ENCODE data around the gene GLIS1. TPM values are rescaled to one million over a fixed set of nuclear protein-coding genes. Genes with fewer than 3 reads are reported as not detected.

GLIS1 gene
- polyA plus RNA-seq, 1 experiment, result 1.9 TPM

DNA sequence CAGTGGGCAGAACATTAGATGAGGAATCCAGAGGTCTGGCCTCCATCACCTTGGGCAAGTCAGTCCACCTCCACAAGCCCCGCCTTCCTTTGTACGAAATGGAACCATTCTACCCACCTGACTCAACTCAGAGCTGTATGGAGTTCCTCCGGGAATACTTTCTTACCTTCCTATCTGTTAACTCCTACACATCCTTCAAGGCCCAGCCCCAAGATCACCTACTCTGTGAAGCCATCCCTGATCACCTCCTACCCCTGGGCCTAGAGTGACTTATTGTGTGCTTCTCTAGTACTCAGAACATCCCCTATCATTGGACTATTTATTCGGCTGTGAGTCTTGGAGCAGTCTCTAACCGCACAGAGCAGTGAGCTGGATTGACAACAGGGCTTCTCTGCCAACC lies 66.7 kb downstream of the GLIS1 start:
- no peak for DNase-seq (ENCODE audit: low read depth)
- TF ChIP-seq, protein P1, sequence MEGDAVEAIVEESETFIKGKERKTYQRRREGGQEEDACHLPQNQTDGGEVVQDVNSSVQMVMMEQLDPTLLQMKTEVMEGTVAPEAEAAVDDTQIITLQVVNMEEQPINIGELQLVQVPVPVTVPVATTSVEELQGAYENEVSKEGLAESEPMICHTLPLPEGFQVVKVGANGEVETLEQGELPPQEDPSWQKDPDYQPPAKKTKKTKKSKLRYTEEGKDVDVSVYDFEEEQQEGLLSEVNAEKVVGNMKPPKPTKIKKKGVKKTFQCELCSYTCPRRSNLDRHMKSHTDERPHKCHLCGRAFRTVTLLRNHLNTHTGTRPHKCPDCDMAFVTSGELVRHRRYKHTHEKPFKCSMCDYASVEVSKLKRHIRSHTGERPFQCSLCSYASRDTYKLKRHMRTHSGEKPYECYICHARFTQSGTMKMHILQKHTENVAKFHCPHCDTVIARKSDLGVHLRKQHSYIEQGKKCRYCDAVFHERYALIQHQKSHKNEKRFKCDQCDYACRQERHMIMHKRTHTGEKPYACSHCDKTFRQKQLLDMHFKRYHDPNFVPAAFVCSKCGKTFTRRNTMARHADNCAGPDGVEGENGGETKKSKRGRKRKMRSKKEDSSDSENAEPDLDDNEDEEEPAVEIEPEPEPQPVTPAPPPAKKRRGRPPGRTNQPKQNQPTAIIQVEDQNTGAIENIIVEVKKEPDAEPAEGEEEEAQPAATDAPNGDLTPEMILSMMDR (IDR thresholded peaks at IDR 0.05; ENCODE audit: insufficient read depth, low read depth, low read length), result no peak
- Histone ChIP-seq H3K27me3 (ENCODE audit: control insufficient read depth, insufficient read depth, low read length) (no peaks in the 10 kb centered on the region; the same call in 1 of the 2 replicates), H3K36me3 (ENCODE audit: control insufficient read depth, insufficient read depth, low read length) (no peaks in the 10 kb centered on the region), H3K4me3 (ENCODE audit: low read depth, low read length) (no peak overlapping the region)
- CTCF ChIA-PET, result interaction anchor here (0.9 to 1.6 kb wide), 2 partner anchors 12 to 14 kb away, joined by 3 read pairs; no protein-coding TSS in a partner anchor
- POLR2A ChIA-PET, result no interaction called here

DNA sequence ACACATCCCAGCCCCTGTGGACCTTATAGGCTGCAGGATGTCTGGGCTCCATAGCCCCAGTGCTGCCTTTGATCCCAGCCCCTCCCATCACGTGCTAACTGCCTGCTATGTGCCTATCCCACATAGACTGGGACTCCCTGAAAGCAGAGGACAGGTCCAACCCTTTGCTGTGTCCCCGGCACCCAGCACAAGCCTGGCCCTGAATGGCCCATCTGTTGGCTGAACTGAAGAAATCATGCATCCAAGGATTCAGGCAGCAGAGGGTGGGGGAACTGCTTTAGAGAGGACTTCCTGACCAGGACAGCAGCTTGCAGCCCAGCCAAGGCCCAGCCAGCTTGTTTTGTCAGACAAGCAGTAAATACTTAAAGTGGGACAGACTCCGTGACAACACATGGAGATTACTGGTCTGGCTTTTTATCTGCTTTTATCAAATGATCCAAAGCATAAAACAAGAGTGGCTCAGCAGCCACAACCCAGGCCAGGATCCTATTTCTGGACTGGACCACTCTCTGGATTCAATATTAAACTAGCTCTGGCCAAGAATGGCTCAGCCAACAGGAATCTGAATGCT lies 69.3 kb downstream of the GLIS1 start:
- no peaks in the 10 kb centered on the region for H3K36me3 ChIP-seq (ENCODE audit: control insufficient read depth, insufficient read depth, low read length)
- ChIA-PET CTCF (interaction anchor here (1.2 to 1.7 kb wide), 2 partner anchors 13 to 26 kb away, joined by 3 to 4 read pairs; no protein-coding TSS in a partner anchor), POLR2A (no interaction called here)
- TF ChIP-seq, protein P1 (IDR thresholded peaks at IDR 0.05; ENCODE audit: insufficient read depth, low read depth, low read length), result no peak
- no peaks in the 10 kb centered on the region; the same call in 1 of the 2 replicates for H3K27me3 ChIP-seq (ENCODE audit: control insufficient read depth, insufficient read depth, low read length)
- DNase-seq (ENCODE audit: low read depth), result no peak
- H3K4me3 ChIP-seq (ENCODE audit: low read depth, low read length), result no peak overlapping the region

DNA sequence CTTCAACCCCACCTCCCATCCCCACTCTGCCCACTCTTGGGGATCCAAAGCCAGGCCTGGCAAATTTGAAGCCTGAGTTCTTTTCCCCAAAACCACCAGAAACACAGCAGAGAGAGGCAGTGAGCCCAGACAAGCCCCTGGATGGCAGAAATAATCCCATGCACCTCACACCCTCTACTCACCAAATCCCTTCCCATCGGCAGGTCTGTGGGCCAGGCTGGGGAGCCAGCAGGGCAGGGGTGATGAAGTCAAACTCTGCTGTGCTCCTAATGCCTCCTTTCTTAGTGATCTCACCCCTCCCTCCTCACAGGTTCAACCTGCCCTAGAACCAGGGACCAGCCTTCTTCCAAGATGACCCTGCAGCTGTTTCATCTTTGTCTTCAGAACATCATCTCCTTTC lies 72.4 kb downstream of the GLIS1 start:
- POLR2A ChIA-PET, result no interaction called here
- CTCF ChIA-PET, result interaction anchor here (1.7 kb wide), 1 partner anchor 155 kb away, joined by 3 read pairs; no protein-coding TSS in a partner anchor

DNA sequence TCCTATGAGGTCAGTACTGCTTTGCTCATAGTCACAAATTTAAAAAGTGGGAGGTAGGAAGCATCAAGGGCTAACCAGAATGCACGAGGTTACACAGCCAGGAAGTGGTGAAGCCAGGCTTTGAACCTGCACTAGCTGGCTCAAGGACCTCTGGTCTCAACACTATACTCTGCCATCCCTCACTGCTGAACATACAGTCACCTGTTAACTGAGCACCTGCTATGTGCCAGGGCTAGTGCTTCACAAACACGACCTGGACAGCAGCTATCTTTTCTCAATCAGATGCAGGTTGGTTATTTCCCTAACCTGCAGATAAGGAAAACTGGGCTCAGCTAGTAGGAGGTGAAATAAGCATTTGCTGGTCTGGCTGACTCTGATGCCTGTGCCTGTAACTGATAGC lies 73.0 kb downstream of the GLIS1 start:
- H3K36me3 ChIP-seq (ENCODE audit: control insufficient read depth, insufficient read depth, low read length), result no peaks in the 10 kb centered on the region
- POLR2A ChIA-PET, result interaction anchor here (0.6 kb wide), 1 partner anchor 32 kb away, joined by 3 read pairs; no protein-coding TSS in a partner anchor
- CTCF ChIA-PET, result interaction anchor here (1.7 kb wide), 1 partner anchor 154 kb away, joined by 3 read pairs; no protein-coding TSS in a partner anchor
- TF ChIP-seq, protein P1 (IDR thresholded peaks at IDR 0.05; ENCODE audit: insufficient read depth, low read depth, low read length), result no peak
- H3K27me3 ChIP-seq (ENCODE audit: control insufficient read depth, insufficient read depth, low read length), result no peaks in the 10 kb centered on the region; the same call in 1 of the 2 replicates
- DNase-seq (ENCODE audit: low read depth), result no peak
- H3K4me3 ChIP-seq (ENCODE audit: low read depth, low read length), result no peak overlapping the region

More for the DNA sequence above, 72.4 kb downstream of the GLIS1 start:
- Histone ChIP-seq H3K36me3 (ENCODE audit: control insufficient read depth, insufficient read depth, low read length) (no peaks in the 10 kb centered on the region), H3K27me3 (ENCODE audit: control insufficient read depth, insufficient read depth, low read length) (no peaks in the 10 kb centered on the region; the same call in 1 of the 2 replicates), H3K4me3 (ENCODE audit: low read depth, low read length) (no peak overlapping the region)
- no peak for DNase-seq (ENCODE audit: low read depth)
- TF ChIP-seq, protein P1 (IDR thresholded peaks at IDR 0.05; ENCODE audit: insufficient read depth, low read depth, low read length), result no peak

DNA sequence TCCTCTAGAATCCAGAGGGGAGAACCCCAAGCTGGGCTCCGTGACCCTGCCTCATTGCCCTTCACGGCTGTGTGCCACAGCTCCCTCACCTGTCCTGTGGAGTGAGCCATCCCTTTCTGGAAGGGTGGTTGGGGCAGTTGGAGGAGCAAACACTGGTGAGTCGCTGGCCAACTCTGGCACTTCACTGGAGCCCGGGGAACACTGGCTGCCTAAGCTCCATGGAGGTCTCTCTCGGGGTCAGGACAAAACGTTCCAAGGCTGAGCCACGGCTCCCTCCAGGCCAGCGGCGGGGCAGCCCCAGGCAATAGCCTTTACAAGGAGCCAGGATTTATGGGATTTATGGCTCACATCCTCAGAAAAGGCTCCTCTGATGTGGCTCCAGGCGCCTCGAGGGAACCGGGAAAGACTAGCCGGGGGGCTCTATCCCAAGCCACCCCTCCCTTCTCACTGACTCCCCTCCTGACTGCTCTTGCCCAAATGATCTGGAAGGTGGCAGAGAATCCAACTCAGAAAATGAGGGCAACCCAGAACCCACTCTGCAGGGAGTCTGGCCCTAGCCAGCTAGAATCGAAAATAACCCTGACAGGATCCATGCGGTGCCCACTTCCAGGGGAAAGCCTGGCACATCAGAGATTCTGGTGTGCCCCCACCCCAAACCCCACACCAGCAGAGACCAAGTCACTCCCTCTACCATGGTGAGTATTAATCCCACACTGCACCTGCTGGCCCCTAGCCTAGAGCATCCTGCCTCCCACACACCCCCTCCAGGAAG lies 75.2 kb downstream of the GLIS1 start:
- DNase-seq (ENCODE audit: low read depth), result no peak
- TF ChIP-seq, protein P1 (IDR thresholded peaks at IDR 0.05; ENCODE audit: insufficient read depth, low read depth, low read length), result no peak
- CTCF ChIA-PET, result no interaction called here

More for the DNA sequence above, 75.2 kb downstream of the GLIS1 start:
- POLR2A ChIA-PET, result no interaction called here
- Histone ChIP-seq H3K27me3 (ENCODE audit: control insufficient read depth, insufficient read depth, low read length) (0 out of 2 replicates have a peak, but pooled peaks cover 4% of the 10 kb centered on the region), H3K36me3 (ENCODE audit: control insufficient read depth, insufficient read depth, low read length) (no peaks in the 10 kb centered on the region), H3K4me3 (ENCODE audit: low read depth, low read length) (no peak overlapping the region)

Data from BJ (cell line).